Chondrocyte (in vitro differentiated cells): ENCODE measurements around the gene NOTCH2NLA. TPM values are rescaled to one million over a fixed set of nuclear protein-coding genes. Genes with fewer than 3 reads are reported as not detected.
"Not testable (repeated sequence)": the region's sequence is repeated elsewhere in the genome, so short reads cannot be mapped to it uniquely, and the experiment has no call there.

ENCODE experiments used
- DNase-seq: peaks from one replicate; pipeline ENCODE4 v3.0.0; 2021; ENCODE audit warnings: mixed read lengths, low spot score
- H3K27ac Mint-ChIP-seq: one replicate; pipeline ENCODE4 v1.8.0; 2021; ENCODE audit warnings: mild to moderate bottlenecking, moderate library complexity, mixed read lengths; ENCODE audit not compliant: unreplicated experiment
- H3K27me3 Mint-ChIP-seq: 2 replicates; pipeline ENCODE4 v1.8.0; 2021; ENCODE audit warnings: low read depth, mixed read lengths
- H3K36me3 Mint-ChIP-seq: 2 replicates; pipeline ENCODE4 v1.8.0; 2021; ENCODE audit warnings: low read depth, mixed read lengths
- H3K4me1 Mint-ChIP-seq: 2 replicates; pipeline ENCODE4 v1.8.0; 2021; ENCODE audit warnings: low read depth, mild to moderate bottlenecking, mixed read lengths
- H3K4me3 Mint-ChIP-seq: one replicate; pipeline ENCODE4 v1.8.0; 2021; ENCODE audit warnings: mild to moderate bottlenecking, moderate library complexity, mixed read lengths; ENCODE audit not compliant: unreplicated experiment
- H3K9me3 Mint-ChIP-seq: 2 replicates; pipeline ENCODE4 v1.8.0; 2021; ENCODE audit warnings: low read depth, mixed read lengths
- CTCF ChIP-seq: fragments of 200-600 bp; sonication (generic); IDR thresholded peaks from 2 replicates; pipeline ENCODE4 v1.5.0; 2021; ENCODE audit warnings: antibody characterized with exemption, mild to moderate bottlenecking, moderate library complexity
- total RNA-seq: library from RNA; stranded (reverse); gene quantifications from 3 replicates; pipeline ENCODE4 v1.2.1, GENCODE V29; 2021

The NOTCH2NLA gene
- total RNA-seq, 1 donor from 2014 or later, result 46.2 TPM

- H3K4me1 Mint-ChIP-seq, H3K9me3 Mint-ChIP-seq, H3K36me3 Mint-ChIP-seq, H3K27me3 Mint-ChIP-seq, H3K27ac Mint-ChIP-seq, H3K4me3 Mint-ChIP-seq, DNase-seq: not testable (repeated sequence)
- TF ChIP-seq CTCF, result peak; percentile 59
Observed at GRCh38 chr1:146144465-146144864, 84.4 kb downstream of the NOTCH2NLA start, which contains the start of gene NBPF10. TSS of gene NBPF10 (minus strand) at chr1:146144804. CDS start at chr1:146144769, 35 bp downstream.

Other genes starting within 250 kb of the NOTCH2NLA start
- 3.8 to 55.5 TPM (median 4.0 TPM) in 3 replicates for gene TXNIP, start 232.4 kb downstream of the NOTCH2NLA start, total RNA-seq
- gene HJV, start 207.3 kb downstream of the NOTCH2NLA start, total RNA-seq, result not detected in 3 replicates
- gene NBPF10, start 84.2 kb downstream of the NOTCH2NLA start, total RNA-seq, result 4.5 to 4.7 TPM (median 4.6 TPM) in 3 replicates